ENCODE results near the gene RAI1. TPM values are rescaled to one million over a fixed set of nuclear protein-coding genes. Genes with fewer than 3 reads are reported as not detected.
A peak's percentile ranks its signal among the peaks of the same experiment; 100 is the strongest.

RAI1 gene
- total and polyA plus RNA-seq, 10 of the 15 experiments (the other 5 are each of a cell fraction or from before 2014, with no cell fraction given), result 0.66 to 37.7 (median 6.0) TPM

DNA sequence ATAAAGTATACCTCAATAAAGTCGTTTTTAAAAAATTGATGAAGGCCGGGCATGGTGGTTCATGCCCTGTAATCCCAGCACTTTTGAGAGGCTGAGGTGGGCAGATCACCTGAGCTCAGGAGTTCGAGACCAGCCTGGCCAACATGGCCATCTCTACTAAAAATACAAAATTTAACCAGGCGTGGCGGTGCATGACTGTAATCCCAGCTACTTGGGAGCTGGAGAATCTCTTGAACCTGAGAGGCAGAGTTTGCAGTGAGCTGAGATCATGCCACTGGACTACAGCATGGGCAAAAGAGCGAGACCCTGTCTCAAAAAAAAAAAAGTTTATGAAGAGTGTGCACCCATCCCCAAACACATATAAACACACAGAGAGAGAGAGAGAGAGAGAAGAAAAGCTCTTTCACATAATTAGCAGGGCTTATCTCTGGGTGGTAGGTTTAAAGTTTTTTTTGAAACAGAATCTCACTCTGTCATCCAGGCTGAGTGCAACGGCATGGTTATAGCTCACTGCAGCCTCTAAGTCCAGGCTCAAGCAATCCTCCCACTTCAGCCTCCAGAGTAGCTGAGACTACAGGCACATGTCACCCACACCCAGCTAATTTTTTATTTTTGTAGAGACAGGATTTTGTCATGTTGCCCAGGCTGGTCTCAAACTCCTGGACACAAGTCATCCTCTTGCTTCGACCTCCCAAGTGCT lies 152.6 kb downstream of the RAI1 start:
- Histone ChIP-seq H3K4me3 (peak overlapping the region; percentile 5; the same call in 1 of the 2 replicates), H3K27ac (ENCODE audit: control insufficient read depth, insufficient read depth) (peak overlapping the region; percentile 70), H3K9ac (ENCODE audit: control insufficient read depth, insufficient read depth, low read length) (no peak overlapping the region), H2AFZ (ENCODE audit: control insufficient read depth, low read depth, low read length) (no peak overlapping the region), H3K4me2 (ENCODE audit: control insufficient read depth, insufficient read depth) (peak overlapping the region; percentile 99; the same call in 1 of the 2 replicates), H3K9me3 (replicated peaks; ENCODE audit: control insufficient read depth, insufficient read depth, low read length) (no peaks in the 10 kb centered on the region), H3K36me3 (ENCODE audit: control insufficient read depth in 2 of 2, insufficient read depth in 2 of 2, low read length in 1 of 2) (no peaks in the 10 kb centered on the region), H4K20me1 (ENCODE audit: control insufficient read depth, insufficient read depth) (no peaks in the 10 kb centered on the region), H3K27me3 (replicated peaks in 1 of 2; ENCODE audit: control insufficient read depth in 2 of 2, insufficient read depth in 2 of 2, low read length in 1 of 2) (no peaks in the 10 kb centered on the region), H3K4me1 (ENCODE audit: control insufficient read depth, insufficient read depth, low read length) (peaks cover 38% of the 10 kb centered on the region), H3K79me2 (ENCODE audit: control insufficient read depth, insufficient read depth, low read length) (peaks cover 15% of the 10 kb centered on the region)
- in situ Hi-C loops (cut with MboI) (no loop called here), intact Hi-C loops (cut with micrococcal nuclease; ENCODE audit: unreplicated experiment) (loop anchor here (10.0 kb wide), 1 partner anchor 849 kb away; no protein-coding TSS in a partner anchor)
- TF ChIP-seq SMARCA5 (IDR thresholded peaks at IDR 0.05) (peak; percentile 29; the same call in 1 of the 2 replicates), FOXM1 (IDR thresholded peaks at IDR 0.05; ENCODE audit: low read depth, low read length) (no peak)
- CTCF ChIA-PET, result interaction anchor here (0.7 to 2.4 kb wide), 5 partner anchors 13 to 201 kb away, joined by 3 to 12 read pairs (median 3); no protein-coding TSS in a partner anchor
- FAIRE-seq (peak; percentile 44), DNase-seq (ENCODE audit: low read depth, low spot score) (no peak), ATAC-seq (no peak)
- WGBS (ENCODE audit: insufficient coverage, insufficient replicate concordance, low lambda C conversion rate, missing lambda C conversion rate), result 60% methylated on average over 8 of the region's 8 CpGs
- no TSS peak for BruUV-seq (replicated peaks)
- RAD21 ChIA-PET (ENCODE audit: unreplicated experiment), result interaction anchor here (0.6 to 7.0 kb wide), 10 partner anchors 12 to 202 kb away, joined by 3 to 105 read pairs (median 5); partner anchors contain the start of genes DRC3 and TOM1L2
- POLR2A ChIA-PET, result interaction anchor here (1.0 to 8.0 kb wide), 9 partner anchors 11 to 143 kb away, joined by 3 to 163 read pairs (median 3); partner anchors contain the start of genes DRC3 and TOM1L2
- SMC1A ChIA-PET (ENCODE audit: uncharacterized antibody, unreplicated experiment), result interaction anchor here (0.7 to 6.2 kb wide), 12 partner anchors 8 to 143 kb away, joined by 3 to 46 read pairs (median 4); no protein-coding TSS in a partner anchor

DNA sequence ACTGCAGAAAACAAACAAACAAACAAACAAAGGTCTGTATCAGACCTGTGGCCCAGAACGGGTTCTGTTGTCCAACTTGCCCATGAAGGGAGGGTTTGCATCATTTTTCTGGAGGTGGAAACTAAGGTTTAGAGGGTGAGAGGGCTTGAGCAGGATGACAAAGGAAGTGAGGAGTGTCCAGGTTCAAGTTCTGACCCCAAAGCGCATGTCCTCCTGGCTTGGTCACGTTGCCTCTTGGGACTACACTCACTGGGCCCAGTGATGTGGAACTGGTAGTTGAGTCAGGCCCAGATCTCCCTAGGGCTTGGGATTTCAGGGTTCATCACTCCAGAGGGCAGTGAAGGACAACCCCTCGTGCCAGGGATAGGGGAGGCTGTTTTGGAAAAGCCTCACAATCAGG lies 153.7 kb downstream of the RAI1 start:
- peak overlapping the region; percentile 52 for H3K9ac ChIP-seq (ENCODE audit: control insufficient read depth, insufficient read depth, low read length)
- H3K4me3 ChIP-seq, result peak overlapping the region; percentile 46; the same call in 1 of the 2 replicates
- in situ Hi-C loops (cut with MboI) (no loop called here), intact Hi-C loops (cut with micrococcal nuclease; ENCODE audit: unreplicated experiment) (loop anchor here (5.0 to 10.0 kb wide), 2 partner anchors 143 to 850 kb away; no protein-coding TSS in a partner anchor)
- H3K36me3 ChIP-seq (ENCODE audit: control insufficient read depth in 2 of 2, insufficient read depth in 2 of 2, low read length in 1 of 2), result no peaks in the 10 kb centered on the region
- ChIA-PET RAD21 (ENCODE audit: unreplicated experiment) (interaction anchor here (1.0 to 7.0 kb wide), 5 partner anchors 13 to 151 kb away, joined by 4 to 105 read pairs (median 6); no protein-coding TSS in a partner anchor), POLR2A (interaction anchor here (0.6 to 8.0 kb wide), 5 partner anchors 12 to 152 kb away, joined by 3 to 163 read pairs (median 14); no protein-coding TSS in a partner anchor), CTCF (interaction anchor here (0.9 to 2.4 kb wide), 7 partner anchors 13 to 153 kb away, joined by 3 to 12 read pairs (median 4); no protein-coding TSS in a partner anchor), SMC1A (ENCODE audit: uncharacterized antibody, unreplicated experiment) (interaction anchor here (1.2 to 6.2 kb wide), 9 partner anchors 8 to 144 kb away, joined by 3 to 46 read pairs (median 5); partner anchors contain the start of genes DRC3 and TOM1L2)
- TF ChIP-seq PAX5 (IDR thresholded peaks at IDR 0.05; ENCODE audit: borderline replicate concordance, low read depth, low read length), result 0 out of 2 replicates have a peak, but pooled peaks have one; percentile 56
- 0 out of 2 replicates have a peak, but pooled peaks have one; percentile 4 for TF ChIP-seq HDGF (IDR thresholded peaks at IDR 0.05)
- no peak for TF ChIP-seq SREBF2 (IDR thresholded peaks at IDR 0.05; ENCODE audit: low read length)
- no peak for TF ChIP-seq IRF4 (IDR thresholded peaks at IDR 0.05; ENCODE audit: low read depth, low read length)
- FAIRE-seq (peak; percentile 47), DNase-seq (ENCODE audit: low read depth, low spot score) (no peak), ATAC-seq (peak; percentile 3; the same call in 1 of the 3 replicates)
- peak overlapping the region; percentile 70 for H3K27ac ChIP-seq (ENCODE audit: control insufficient read depth, insufficient read depth)
- no peaks in the 10 kb centered on the region for H3K27me3 ChIP-seq (replicated peaks in 1 of 2; ENCODE audit: control insufficient read depth in 2 of 2, insufficient read depth in 2 of 2, low read length in 1 of 2)
- no peaks in the 10 kb centered on the region for H3K9me3 ChIP-seq (replicated peaks; ENCODE audit: control insufficient read depth, insufficient read depth, low read length)
- BruUV-seq (replicated peaks), result no TSS peak
- H4K20me1 ChIP-seq (ENCODE audit: control insufficient read depth, insufficient read depth), result no peaks in the 10 kb centered on the region
- H3K79me2 ChIP-seq (ENCODE audit: control insufficient read depth, insufficient read depth, low read length), result peaks cover 15% of the 10 kb centered on the region
- H3K4me1 ChIP-seq (ENCODE audit: control insufficient read depth, insufficient read depth, low read length), result peaks cover 46% of the 10 kb centered on the region
- H3K4me2 ChIP-seq (ENCODE audit: control insufficient read depth, insufficient read depth), result peak overlapping the region; percentile 99
- no peak overlapping the region; the same call in 1 of the 2 replicates for H2AFZ ChIP-seq (ENCODE audit: control insufficient read depth, low read depth, low read length)
- 2% methylated on average over 4 of the region's 4 CpGs for WGBS (ENCODE audit: insufficient coverage, insufficient replicate concordance, low lambda C conversion rate, missing lambda C conversion rate)
